EH (cell line): Measurements from ENCODE around the gene ZNF778.

Experiments
- DNase-seq: peaks from one replicate; pipeline ENCODE4 v3.0.0-alpha.2; 2015; ENCODE audit warnings: low read depth

The ZNF778 gene

DNA sequence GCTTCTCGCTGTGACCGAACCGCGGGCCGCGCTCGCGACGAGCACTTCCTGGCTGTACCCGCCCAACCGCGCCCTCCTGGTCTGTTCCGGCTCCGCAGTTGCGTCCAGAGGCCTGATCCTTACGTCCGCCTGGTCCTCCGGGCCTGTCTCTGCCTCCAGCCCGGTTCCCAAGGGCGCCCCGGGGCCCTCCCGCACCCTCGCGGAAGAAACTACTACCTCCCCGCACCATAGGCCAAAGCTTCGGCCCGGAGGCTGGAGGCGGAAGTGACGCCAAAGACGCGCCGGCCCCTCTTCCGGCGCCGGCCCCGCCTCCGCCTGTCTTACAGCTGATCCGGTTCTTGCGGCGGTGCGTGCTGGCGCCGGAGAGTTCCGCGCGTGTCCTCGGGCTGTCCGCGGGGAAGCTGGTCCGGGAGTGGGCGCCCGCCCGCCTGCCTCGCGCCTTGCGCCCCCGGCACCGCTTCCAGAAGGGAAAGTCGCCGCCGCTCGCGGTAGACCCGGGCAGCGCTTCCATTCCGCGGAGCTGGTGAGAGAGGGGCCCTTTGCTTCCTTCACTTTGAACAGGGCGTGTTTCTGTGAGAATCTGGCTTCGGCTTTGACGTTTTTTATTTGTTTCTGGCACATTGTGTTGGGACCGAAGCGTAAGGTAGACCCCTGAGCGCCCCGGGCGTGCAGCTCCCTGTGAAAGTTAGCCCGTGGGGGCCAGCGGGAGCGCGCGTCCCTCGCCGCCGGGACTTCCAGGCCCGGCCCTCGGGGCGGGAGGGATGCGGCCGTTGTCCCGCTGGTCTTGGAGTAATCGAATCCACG lies at the start of gene ZNF778:
Gene ZNF778 (plus strand): TSS at position 316 of the 804 bp plus-strand sequence. CDS start 3,425 bp downstream, outside the sequence.
- peak; percentile 84 for DNase-seq

DNA sequence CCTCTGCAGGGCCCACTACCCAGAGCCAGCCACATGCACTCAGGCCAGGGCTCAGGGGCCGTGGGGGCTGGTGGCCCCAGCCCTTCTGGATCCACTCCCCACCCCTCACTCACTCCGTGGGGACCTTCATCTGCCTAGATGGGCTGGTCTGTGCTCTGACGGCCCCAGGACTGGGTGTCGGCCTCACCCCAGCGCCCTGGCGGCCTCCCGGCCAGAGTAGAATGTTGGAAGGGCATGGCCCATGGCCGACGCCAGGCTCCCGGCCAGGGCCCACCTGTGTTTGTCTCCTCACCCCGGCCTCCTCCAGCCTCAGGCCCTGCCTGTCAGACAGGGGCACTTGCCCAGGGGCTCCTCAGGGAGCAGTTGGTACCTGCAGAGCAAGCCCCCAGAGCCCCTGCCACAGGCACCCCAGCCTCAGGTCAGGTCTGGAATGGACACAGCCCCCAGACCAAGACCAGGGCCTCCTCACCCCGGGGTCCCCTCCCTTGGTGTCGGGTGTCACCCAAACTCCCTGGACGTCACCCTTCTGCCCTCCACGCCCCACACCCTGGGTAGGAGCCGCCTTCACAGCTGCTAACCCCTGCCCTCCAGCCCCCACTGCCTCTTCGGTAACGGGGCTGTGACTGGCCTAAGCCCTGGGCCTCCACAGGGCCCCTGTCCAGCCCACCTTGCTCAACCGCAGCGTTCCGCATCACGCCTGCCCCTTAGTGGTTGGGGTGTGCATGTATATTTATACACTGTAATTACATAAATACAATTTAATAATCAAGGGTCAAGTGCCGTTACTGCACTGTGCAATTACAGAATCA lies 48.9 kb upstream of the ZNF778 start:
- no peak for DNase-seq

DNA sequence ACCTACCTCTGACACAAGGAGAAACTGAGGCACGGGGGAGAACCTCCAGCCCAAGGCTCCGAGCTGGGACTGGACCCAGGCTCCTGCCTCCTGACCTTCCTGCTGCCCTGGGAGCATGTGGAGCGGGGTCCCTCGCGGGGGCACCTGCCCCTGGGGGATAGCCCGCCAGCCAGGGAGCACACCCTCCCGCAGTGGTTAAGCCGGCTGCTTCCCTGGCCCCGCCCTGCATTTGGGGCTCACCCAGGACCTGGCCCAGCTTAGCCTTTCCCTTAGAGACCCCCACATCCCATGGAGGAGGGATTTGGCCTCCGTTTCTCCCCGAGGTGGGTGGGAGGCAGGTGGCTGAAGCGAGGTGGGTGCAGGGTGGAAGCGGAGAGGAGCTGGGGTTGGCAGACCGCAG lies 47.7 kb upstream of the ZNF778 start:
- DNase-seq, result no peak

DNA sequence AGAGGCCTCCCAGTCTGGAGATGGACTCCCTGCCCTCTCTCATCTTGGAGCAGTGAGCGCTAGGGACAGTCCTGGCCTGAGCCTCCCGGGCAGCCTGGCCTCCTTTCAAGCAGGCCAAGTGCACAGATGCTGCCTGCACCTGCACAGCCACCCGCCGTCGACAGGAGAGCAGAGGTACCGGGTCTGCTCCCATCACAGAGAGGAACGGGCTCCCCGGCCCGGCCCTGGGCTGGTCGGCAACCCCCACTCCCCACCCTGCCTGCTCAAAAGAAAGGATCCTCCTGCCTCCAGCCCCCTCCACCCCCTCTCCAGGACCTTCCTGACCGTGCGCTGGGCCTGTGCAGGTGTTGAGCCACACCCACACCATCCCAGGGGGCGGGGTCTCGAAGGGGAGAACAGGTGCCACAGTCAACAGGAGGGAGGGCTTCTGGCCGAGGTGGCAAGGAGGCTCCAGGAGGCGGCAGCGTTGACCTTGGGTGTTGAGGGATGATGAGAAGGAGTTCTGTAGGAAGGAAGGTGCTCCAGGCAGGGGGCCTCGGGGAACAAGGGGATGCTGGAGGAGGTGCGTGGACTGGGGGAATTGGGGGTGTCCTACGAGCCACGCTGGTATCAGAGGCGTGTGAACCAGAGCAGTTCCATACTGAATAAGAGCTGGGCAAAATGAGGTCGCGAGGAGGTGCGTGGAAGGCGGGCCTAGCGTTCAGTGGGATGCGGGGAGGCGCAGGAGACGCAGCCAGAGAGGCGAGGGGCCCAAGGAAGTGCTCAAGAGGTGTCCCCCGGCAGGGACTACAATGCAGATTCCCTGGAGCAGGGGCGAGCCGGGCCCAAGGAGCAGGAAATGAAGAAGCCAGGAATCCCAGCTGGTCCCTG lies 46.9 kb upstream of the ZNF778 start:
- DNase-seq, result no peak

DNA sequence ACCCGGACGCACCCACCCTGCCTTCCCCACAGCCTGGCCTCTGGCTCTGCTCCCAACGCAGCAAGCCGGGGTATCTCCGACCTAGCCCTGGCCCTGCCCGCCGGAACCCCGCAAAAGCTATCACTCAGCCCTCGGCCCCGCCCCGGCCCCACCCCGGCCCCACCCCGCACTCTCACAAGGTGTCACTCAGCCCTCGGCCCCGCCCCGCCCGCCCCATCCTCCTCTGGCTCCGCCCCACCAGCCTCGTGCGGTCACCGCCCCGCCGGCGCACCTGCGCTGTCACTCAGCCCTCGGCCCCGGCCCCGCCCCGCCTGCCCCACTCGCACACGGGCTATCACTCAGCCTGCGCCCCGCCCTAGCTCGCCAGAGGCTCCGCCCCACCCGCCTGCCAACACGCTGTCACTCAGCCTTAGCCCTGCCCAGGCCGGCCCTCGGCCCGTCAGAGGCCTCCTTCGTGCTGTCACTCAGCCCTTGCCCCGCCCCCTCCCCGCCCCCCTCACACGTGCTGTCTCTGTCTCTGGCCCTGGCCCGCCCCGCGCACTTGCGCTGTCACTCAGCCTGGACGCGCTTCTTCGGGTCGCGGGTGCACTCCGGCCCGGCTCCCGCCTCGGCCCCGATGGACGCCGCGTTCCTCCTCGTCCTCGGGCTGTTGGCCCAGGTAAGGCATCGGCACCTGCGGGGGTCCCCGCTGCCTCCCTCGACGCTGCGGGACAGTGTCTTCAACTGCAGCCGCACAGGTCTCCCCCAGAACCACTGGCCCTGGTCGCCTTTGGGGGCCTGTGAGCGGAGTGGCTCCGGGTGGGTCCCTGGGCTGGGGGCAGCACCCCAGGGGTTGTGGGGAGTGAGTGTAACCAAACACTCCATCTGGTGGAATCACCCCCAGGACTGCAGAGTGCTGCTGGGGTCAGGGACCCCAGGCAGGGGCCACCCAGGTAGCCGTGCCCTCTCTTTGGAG lies 46.0 kb upstream of the ZNF778 start, which contains the start of gene CDH15:
Gene CDH15 (plus strand): TSS at position 533 of the 955 bp plus-strand sequence. CDS start 84 bp downstream, at position 617.
- peak; percentile 89 for DNase-seq

DNA sequence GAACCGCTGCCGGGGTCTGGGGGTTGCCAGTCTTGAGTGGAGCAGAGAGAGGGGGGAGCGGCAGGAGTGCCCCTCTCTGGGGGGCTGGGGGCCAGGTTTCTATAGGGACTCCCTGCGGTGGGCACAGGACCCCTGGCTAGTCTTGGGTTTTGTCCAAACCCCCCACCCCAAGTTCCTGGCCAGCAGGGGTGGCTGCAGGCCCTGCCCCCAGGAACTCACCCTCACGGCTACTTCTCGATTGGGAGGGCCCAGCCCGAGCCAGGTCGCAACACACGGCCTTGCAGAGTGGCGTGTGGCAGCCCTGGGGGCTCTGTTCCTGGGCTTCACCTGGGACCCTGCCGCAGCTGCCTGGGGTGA lies 45.4 kb upstream of the ZNF778 start:
- DNase-seq, result no peak

DNA sequence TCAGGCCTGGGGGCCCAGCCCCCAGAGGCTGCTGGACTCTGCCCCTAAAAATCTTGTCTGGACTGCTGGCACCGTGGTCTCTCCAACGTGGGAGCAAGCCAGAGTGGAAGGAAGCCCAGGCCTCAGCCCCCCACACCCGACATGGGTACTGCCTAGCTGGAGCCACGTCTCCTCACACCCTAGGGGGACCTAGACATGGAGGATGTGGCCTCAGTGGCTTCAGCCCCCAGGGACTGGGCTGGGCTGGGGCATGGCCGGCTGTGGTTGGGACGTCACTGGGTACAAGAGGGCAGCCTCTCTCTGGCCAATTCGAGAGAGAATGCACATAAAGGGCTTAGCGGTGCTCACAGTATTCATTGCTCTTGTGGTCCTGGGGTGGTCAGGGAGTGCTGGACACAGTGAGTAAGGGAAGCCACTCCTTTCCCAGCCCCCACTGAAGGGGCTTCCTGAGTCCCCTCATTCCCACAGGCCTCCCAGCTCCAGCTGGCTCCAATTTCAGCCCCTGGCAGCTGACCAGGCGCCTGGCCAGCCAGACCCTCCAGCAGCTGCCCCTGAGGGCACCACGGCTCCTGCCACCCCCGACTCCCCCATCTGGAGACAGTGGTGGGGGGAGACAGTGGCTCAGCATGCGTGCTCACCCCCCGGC lies 44.9 kb upstream of the ZNF778 start:
- no peak for DNase-seq

DNA sequence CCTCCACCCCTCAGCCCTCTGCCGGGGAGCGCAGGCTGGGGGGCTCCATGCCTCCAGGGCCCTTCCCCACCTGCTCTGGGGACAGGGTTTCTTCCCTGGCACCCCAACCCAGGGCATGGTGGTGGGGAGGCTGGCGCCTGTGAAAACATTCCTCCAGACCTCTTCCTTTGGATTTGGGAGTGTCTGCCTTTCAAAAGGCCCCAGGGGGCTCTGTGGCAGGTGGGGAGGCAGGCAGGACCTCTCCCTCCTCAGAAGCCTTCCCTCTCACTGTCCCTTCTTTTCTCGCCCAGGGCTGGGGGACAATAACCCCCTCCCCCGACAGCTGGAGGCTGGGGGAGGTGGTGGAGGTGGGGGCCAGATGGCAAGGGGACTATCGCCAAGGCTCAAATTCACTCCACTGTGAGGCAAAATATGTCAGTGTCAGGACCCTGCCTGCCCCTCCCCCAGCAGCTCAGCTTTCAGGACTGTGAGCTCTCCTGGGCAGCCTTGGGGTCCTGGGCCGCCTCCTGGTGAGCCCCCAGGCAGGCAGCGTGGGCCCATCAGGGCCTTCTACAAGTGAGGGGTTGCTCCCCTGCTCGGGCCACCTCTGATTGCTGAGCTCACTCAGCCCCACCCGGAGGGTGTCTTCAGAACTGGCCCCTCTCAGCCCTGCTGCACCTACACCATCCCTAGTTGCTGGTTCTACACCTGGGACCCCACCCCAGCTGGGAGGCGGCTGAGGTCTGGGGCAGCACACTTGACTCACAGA lies 44.2 kb upstream of the ZNF778 start:
- DNase-seq, result no peak

DNA sequence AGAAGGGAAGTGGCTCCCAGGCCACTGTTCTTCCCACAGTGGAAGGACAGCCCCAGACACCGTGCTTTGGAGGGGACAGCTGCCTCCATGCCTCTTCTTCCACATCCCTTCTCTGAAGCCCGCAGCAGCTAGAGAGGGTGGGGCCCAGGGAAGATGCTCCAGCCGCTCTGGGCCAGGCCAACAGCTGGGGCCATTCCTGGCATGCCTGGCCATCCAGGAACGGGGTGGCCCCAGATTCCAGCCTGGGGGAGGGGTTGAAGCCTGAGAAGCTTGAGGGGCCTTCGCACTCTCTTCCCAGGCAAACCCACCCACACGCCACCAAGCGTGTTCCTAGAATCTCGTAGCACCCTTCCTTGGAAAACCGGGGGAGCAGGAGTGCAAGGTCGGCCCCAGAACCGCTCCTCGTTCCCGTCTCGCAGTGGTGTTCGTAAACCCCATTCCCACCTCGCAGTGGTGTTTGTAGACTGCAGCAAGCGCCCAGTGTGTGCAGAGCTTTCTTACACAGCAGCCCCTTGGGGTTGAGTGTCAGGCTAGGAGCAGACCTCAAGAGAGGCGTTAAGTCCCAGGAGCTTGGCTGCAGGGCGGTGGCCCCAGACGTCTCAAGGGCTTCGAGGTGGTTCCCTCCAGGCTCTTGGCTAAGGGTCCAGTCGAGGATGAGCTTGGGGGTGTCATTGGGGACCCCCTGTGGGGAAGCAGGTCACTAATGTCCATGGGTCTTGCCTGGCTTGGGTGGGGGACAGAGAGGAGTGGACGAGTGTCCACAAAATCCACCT lies 43.3 kb upstream of the ZNF778 start:
- no peak for DNase-seq

DNA sequence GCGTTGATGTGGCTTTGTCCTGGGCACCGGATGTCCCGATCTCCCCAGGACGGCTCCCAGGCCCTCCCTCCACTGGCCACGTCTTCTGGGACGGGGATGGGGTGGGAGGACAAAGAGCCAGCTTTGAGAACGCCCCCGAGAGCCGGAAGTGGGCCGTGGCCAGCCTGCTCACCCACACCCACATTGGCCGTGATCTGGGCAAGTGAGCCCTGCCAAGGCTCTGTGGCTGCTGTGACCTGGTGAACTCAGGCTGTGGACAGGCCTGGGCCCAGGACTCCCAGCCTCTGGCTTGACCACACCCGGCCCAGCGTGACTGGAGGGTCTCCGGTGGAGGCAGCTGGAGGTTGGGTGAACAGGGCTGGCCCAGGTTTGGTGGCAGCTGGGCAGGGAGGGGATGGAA lies 42.6 kb upstream of the ZNF778 start:
- no peak for DNase-seq

DNA sequence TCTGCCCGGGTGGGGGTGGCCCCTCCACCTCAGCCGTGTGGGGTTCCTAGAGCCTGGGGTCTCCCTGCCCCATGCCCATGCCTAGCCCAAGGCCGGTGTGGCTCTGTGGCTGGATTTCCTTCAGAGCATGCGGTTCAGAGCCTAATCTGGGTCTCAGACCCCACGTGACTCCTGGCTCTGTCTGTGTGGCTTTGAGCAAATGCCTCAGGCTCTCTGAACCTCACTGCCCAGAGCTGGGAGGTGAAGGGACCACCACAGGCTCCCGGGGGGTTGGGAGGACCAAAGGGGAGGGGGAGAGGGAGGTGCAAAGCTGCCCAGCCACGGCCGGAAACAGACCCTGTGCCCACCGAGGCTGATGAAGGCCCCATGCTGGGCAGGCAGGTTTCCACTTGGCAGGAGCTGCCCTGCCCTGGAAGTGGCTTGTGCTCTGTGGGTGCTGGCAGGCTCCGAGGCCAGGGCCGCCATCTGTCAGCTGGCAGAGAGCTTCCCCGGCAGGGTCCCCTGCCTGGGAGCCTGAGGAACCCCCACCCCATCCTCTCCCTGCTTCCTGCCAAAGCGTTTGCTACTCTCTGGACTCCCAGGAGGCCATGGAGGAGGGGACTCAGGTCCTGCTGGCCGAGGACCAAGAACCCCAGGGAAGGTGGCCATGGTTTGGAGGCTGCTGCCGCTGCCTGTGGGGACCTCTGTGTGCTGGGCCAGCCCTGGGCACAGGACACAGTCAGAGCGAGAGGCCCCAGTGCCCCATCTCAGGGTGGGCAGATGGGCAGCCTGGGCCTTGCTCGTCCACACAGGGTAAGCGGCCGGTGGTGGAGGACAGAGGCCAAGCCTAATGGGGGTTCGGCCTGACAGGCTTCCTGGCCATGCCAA lies 42.0 kb upstream of the ZNF778 start:
- DNase-seq, result no peak

DNA sequence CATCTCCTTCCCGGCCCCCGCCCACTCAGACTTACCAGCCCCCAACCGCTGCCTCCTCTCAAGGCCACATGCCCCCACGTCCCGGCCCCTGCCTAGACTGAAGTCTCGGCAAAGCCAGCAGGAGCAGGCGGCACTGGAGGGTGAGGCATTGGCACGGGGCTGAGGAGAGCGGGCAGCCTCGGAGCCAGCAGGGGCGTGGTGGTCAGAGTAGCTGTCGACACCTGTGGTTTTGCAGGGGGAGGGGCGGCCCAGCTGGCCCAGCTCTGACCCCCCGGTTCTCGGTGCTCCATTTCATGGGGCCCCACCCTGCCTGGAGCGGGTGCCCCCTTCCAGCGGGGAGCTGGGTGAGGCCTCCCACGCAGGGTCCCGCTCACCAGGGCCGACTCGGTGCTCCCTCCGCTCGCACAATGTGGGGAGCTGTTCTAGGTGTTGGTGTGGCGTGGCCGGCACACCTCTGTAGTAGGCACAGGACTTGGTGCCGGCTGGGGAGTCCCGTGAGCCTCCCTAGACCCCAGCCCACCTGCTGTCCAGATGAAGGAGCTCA lies 41.3 kb upstream of the ZNF778 start:
- no peak for DNase-seq

DNA sequence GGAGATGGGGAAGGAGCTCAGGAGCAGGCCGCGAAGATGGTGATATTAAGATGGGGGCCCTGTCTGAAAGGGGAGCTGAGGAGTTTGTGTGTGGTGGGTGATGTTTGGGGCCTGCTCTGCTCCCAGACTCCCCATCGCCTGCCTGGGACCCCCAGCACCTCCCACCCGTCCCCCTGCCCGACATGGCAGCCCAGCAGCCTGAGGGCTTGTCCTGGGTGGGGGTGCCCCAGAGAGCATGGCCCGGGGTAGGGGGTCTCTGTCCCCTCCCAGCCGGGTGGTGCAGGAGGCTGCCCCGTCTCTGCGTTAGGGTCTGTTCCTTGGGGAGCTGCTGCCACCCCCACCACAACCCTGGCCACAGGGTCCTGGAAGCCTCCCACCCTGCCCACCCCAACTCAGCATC lies 40.8 kb upstream of the ZNF778 start:
- no peak for DNase-seq

DNA sequence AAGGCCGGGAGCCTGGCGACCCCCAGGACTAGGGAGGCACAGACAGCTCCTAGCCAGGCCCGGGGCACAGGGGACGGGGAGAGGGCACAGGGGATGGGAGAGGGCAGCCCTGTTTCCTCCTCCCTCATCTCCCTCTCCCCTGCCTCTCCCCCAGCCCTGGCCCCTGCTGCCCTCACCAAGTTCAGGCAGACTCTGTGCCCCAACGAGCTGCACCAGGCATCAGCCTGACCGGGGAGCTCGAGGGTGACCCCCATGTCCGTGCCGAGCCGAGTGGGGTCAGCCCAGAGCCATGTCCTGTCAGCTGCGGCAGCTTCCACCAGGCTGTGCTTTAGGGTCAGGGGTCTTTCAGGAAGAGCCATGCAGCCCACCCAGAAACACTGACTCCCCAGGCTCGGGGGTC lies 40.0 kb upstream of the ZNF778 start:
- no peak for DNase-seq

DNA sequence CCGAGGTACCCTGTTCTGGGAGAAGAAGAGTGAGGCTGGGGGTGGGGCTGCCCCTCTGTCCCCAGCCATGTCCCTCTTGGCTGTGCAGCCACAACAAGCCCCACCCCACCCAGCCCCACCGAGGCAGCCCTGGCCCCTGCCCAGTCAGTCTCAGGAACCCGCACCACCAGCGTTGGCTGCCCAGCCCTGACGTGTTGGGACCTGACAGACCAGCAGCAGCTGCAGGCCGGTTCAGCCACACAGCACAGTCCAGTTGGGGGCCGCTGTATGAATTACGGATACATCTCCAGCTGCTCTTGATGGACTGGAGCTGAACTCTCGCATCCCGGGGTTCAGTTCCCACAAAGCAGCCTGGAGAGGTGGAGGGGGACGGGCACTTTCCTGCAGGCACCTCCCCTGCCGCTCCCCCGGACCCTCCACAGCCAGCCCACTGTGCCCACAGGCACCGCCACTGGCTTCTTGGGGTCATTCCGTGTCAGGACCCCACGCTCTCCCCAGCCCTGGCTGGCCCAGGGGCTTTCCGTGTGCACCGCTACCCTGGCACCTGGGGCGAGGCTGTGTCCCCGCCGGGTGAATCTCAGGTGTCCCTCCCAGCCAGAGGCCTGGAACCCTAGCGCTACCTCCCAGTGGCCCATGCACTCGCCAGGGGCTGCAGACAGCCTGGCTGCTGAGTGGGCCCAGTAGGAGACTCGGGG lies 38.9 kb upstream of the ZNF778 start:
- no peak for DNase-seq

DNA sequence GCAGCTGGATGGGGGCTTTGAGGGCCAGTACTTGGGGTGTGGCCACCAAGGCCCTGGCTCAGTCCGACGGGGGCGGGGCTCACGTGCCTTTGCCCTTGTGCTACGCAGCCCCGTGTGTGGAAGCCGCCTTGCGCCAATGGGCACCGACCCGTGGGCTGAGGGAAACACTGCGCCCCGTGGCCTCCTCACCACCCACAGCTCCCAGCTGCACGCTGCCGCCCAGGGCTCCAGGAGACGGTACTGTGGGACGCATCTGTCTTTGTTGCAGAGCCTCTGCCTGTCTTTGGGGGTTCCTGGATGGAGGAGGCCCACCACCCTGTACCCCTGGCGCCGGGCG lies 38.4 kb upstream of the ZNF778 start:
- no peak for DNase-seq

DNA sequence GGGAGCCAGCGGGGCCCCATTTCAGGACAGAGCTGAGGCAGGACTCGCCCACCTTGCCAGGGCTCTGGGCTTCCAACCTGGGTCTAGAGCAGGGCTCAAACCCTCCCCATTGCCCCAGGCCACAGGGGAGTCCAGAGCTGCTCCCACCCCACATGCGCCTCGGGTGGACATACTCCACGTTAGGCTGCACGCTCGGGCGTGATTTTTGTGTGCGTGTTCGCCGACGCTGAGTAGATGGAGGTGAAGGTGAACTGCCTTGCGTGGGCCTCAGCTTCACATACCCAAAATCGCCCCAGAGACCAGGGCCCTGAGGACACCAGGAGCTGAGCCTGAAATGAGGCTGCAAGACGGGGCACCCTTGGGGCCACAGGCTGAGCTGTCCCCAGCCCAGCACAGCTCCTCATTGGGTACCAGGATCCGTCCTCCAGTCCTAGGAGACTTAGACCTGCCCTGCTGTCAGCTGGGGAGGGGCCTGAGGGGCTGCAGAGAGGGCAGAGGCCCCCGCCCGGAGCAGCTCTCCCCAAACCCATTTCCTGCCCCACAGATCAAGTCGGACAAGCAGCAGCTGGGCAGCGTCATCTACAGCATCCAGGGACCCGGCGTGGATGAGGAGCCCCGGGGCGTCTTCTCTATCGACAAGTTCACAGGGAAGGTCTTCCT lies 37.7 kb upstream of the ZNF778 start:
- DNase-seq, result no peak
